Activated T-cell treated with anti-CD3 and anti-CD28 coated beads, Interleukin-2, amount 50 U/mL, for 4 hours (primary cell): ENCODE data around the gene EPHA10. TPM values are rescaled to one million over a fixed set of nuclear protein-coding genes. Genes with fewer than 3 reads are reported as not detected.

Experiments used
- ATAC-seq, 2 donors: fragments of 200-7000 bp; cut with Tn5 transposase; one replicate each; pipeline ENCODE4 v1.10.0; 2021
- DNase-seq: peaks from one replicate; pipeline ENCODE4 v3.0.0-alpha.2; 2020
- H3K27me3 Mint-ChIP-seq: one replicate; pipeline ENCODE4 v1.8.0; 2021; ENCODE audit warnings: low read depth, mixed read lengths
- H3K36me3 Mint-ChIP-seq: one replicate; pipeline ENCODE4 v1.8.0; 2022; ENCODE audit warnings: mixed read lengths; ENCODE audit not compliant: insufficient read depth
- H3K4me1 Mint-ChIP-seq: one replicate; pipeline ENCODE4 v1.8.0; 2021; ENCODE audit warnings: low read depth, mixed read lengths
- H3K4me3 Mint-ChIP-seq: one replicate; pipeline ENCODE4 v1.8.0; 2021; ENCODE audit warnings: mild to moderate bottlenecking, moderate library complexity, mixed read lengths
- H3K9me3 Mint-ChIP-seq: one replicate; pipeline ENCODE4 v1.8.0; 2021; ENCODE audit warnings: mixed read lengths
- total RNA-seq, 3 donors: library from RNA; stranded (reverse); gene quantifications; one replicate each; pipeline ENCODE4 v1.2.1, GENCODE V29; 2021

Gene EPHA10
- total RNA-seq, 3 donors from 2014 or later, result 0.13 to 0.71 (median 0.27) TPM

DNA sequence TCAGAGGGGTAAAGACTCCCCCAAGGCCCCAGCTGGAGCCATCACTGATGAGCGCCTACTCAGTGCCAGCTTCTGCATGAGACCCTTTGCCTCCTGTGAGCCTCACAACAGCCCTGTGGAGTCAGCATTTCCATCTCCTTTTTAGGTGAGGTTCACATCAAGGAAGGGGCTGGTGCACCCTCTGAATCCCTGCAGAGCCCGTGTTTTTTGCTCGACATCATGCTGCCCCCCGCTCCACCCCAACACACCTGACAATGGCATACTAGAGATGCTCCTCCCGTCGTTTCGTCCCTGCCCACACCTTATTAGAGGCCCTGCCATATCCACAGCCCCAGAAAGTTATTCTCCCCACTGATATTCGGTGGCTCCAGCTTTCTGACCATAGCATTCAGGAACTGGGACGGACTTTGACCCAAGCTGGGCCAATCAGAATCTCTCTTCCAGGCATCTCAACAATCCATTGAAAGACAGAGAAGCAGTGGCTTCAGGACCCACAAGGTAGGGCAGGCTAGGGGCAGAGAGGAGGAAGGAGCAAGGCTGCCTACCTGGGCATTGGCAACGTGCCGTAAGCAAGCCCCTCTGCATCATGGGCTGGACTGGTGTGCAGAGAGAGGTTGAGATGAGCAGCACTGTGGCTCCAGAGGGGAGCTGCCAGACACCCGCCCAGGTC is 32.7 kb downstream of the EPHA10 start:
- H3K27me3 Mint-ChIP-seq, result peaks cover 36% of the 10 kb centered on the region
- H3K9me3 Mint-ChIP-seq, result no peaks in the 10 kb centered on the region
- no peaks in the 10 kb centered on the region for H3K36me3 Mint-ChIP-seq
- no peak overlapping the region for H3K4me3 Mint-ChIP-seq
- no peak for ATAC-seq
- DNase-seq, result no peak
- H3K4me1 Mint-ChIP-seq, result no peaks in the 10 kb centered on the region

DNA sequence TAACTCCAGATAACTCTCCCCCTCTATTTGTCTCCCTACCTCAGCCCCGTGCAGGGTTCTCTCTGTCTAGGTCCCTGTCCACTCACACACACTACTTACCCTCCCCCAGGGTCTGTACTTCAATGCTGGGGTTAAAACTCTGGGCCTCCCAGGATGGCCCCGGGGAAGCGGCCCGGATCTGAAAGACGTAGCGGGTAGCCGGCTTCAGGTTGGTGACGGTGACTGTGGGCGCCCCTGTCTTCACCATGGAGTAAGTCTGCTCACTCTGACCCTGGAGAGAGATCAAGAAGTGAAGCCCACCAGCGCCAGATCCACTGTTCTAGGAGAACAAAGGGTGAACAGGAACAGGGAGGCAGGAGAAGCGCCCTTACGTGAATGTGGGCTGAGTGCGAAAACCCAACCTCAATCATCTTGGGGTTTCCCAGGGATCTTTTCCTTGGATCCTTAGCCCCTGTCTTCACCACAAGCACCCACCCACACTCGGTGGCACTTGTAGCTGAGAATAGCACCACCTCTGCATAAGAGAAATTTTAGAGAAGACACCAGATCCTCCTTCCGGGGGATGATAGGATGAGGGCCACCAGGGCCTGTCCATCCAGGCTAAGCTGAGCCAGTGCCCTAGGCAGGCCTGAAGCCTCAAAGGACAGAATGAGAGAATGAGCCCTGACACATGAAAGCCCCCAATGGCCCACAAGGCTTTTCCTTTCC is 33.5 kb downstream of the EPHA10 start:
- ATAC-seq (no peak), DNase-seq (no peak)
- Mint-ChIP-seq H3K27me3 (peaks cover 36% of the 10 kb centered on the region), H3K4me3 (no peak overlapping the region), H3K9me3 (no peaks in the 10 kb centered on the region), H3K4me1 (no peaks in the 10 kb centered on the region), H3K36me3 (no peaks in the 10 kb centered on the region)

DNA sequence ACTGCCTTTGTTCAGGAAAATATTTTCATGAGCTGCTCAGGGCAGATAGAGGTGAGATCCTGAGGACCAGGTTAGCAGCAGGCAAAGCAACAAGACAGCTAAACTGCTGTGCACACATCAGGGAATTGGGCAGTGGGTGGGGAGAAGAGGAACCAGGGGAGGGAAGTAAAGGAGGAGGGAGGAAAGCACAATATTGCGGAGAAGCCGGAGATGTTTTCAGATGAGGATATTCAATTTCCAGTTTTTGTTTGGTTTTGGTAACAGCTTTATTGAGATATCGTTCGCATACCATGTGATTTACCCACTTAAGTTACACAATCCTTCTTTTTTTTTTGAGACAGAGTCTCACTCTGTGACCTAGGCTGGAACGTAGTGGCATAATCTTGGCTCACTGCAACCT is 34.5 kb downstream of the EPHA10 start:
- peaks cover 31% of the 10 kb centered on the region for H3K27me3 Mint-ChIP-seq

DNA sequence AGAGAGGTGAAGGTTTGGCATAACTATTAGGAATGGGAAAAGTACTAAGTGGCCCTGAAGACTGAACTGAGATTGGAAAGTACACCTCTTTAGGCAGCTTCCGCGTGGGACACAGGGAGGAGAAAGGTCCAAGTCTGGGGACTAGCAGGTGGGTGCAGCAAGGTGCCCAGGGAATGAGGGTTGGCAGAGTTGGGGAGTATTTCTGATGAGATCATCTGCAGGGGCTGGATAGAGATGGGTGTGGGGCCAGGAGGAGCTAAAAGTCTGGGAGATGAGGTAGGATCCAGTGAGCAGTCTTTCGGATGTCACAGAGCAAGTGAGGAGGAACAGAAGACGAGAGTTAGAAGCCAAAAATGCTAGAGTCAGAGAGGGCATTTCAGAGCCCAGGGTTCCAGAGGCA is 36.5 kb downstream of the EPHA10 start:
- Mint-ChIP-seq H3K9me3 (no peaks in the 10 kb centered on the region), H3K36me3 (no peaks in the 10 kb centered on the region), H3K4me1 (no peaks in the 10 kb centered on the region), H3K27me3 (peaks cover 18% of the 10 kb centered on the region), H3K4me3 (no peak overlapping the region)
- DNase-seq (no peak), ATAC-seq (no peak)

More for the DNA sequence above, 34.5 kb downstream of the EPHA10 start:
- Mint-ChIP-seq H3K9me3 (no peaks in the 10 kb centered on the region), H3K4me3 (no peak overlapping the region), H3K4me1 (no peaks in the 10 kb centered on the region), H3K36me3 (no peaks in the 10 kb centered on the region)
- DNase-seq (no peak), ATAC-seq (no peak)

DNA sequence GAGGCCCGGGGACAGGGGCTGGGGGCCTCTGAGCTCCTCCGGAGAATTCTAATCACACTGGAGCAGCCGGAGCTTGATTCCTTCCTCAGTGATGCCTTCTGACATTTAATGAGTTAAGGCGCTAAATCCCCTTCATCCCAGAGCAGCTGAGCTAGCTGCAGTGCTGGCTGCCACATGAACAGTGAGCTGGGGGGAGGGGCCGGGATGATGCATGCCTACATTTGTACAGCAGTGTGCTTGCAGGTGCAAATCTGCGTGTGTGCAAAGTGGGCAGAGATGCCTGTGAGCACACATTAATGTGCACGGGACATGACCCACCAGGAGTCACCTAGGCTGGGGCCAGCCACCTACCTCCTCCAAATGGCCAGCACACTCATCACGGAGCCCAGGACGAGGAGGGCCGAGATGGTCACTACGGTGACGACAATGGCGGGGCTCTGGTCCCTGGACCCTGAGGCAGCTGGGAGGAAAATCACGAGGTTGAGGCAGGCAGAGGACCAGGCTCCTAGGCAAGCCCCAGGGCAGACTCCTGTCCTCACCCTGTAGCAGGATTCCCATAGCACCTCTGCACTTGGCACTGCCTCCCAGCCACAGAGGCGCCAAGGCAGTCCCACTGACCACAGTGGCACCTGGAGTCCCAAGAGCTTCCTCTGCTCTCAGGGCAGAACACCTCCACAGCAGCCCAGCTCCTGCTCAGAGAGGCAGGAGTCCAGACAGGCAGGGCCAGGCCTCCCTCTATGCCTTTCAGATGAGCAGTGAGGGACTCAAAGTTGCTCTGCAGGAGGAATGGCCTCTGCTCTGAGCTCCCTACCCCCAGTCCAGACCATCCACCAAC is 38.0 kb downstream of the EPHA10 start:
- Mint-ChIP-seq H3K36me3 (no peaks in the 10 kb centered on the region), H3K4me3 (no peak overlapping the region), H3K9me3 (no peaks in the 10 kb centered on the region), H3K27me3 (peaks cover 12% of the 10 kb centered on the region), H3K4me1 (no peaks in the 10 kb centered on the region)
- ATAC-seq, result no peak
- DNase-seq, result no peak

DNA sequence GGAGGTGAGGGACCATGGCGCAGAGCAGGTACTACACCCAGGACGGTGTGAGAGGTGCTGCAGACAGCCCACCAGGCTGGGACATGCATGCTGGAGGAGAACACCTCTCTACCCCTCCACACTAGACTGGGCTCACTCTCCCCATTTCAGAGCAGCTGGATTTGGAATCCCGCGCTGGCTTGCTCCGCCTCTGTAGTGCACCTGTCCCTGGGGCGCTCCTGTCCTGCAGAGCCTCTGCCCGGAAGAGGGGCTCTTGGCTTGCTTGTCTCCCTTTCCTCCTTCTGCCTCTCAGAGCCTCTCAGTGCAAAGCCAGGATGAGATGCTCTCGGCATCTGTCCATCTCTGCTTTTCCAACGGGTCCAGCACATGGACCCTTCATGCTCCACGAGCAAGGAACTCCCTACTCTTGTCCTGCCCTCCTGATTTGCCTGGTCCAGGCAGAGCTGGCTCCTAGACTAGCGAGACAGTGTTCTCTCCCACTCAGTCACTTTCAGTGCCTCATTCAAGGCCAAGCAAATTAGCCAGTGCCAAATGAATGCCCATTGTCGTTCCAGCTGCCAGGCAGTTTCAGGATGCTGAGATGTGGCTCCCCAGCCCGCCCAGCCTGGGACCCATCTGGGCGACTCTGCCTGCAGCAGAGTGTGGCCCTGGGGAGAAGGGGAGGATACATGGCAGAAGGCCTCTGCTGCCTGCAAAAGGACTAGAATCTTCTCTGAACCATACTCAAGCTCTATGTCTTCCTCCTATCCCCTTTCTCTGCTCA is 38.9 kb downstream of the EPHA10 start:
- H3K9me3 Mint-ChIP-seq, result no peaks in the 10 kb centered on the region
- ATAC-seq, result no peak
- no peaks in the 10 kb centered on the region for H3K4me1 Mint-ChIP-seq
- H3K36me3 Mint-ChIP-seq, result no peaks in the 10 kb centered on the region
- no peak overlapping the region for H3K4me3 Mint-ChIP-seq
- no peak for DNase-seq
- H3K27me3 Mint-ChIP-seq, result peaks cover 12% of the 10 kb centered on the region

DNA sequence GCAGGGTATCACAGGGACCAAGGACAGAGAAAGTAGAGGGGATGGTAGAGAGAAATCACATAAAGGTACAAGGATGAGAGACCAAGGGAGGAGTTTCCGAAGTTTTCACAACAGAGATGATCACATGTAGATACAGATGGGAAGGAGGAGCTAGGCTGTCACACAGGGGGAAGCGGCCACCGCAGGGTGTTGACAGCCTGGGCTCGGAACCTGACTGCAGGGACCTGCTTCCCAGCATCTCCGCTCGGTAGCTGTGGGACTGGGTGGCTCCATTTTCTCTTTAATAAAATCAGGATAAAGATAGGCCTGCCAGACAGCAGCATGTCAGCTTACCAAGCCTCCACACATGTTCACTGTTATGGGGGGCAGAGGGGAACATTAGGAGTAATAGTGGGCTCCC is 40.3 kb downstream of the EPHA10 start:
- no peak overlapping the region for H3K4me3 Mint-ChIP-seq
- H3K9me3 Mint-ChIP-seq, result no peaks in the 10 kb centered on the region
- ATAC-seq (no peak), DNase-seq (no peak)
- peaks cover 12% of the 10 kb centered on the region for H3K27me3 Mint-ChIP-seq
- no peaks in the 10 kb centered on the region for H3K36me3 Mint-ChIP-seq
- no peaks in the 10 kb centered on the region for H3K4me1 Mint-ChIP-seq

DNA sequence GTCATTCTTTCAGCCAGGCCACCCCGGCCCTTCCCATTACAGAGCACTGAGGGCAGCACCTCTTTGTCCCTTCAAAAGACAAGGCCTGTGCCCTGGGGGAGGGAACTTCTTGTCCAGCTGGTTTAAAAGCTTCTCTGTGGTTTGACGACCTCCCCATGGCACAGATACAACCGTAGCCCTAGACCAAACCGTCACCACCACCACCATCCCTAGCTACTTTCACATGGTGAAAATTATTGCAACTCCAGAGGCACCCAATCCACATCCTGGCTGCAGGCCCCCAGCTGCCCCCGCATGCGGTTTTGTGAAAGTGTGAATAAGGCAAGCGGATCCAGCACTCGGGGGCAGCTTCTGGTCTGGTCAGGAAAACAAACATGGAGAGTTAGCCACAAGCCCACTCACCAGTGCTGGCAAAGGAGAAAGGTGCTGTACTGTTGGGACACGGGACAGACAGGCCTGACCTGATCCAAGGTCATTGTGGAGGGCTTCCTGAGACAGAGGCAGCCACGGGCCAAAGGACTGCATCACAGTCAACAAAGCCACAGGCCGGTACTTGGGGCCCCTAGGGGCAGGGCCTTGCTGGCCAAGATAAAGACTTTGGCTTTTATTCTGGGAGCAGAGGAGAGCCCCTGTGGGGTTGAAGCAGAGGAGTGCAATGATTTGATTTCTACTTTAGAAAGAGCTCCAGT is 41.4 kb downstream of the EPHA10 start:
- ATAC-seq (no peak), DNase-seq (no peak)
- H3K4me3 Mint-ChIP-seq, result no peak overlapping the region

DNA sequence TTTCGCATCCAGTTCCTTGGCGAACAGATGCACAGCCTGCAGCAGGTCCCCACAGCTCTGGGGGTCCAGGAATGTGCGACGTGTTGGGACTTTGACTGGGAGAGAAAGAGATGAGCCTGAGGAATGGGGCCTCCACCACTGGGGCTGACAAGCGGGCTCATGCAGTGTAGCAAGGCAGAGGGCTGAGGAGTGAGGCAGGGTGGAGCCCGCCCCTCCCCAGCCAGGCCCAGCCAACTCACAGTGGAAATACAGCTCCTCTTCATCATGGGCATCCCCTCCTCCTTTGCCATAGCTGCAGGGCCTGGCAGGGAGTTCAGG is 41.9 kb downstream of the EPHA10 start:
- no peaks in the 10 kb centered on the region for H3K36me3 Mint-ChIP-seq
- no peak for DNase-seq
- H3K27me3 Mint-ChIP-seq, result peaks cover 17% of the 10 kb centered on the region
- H3K4me3 Mint-ChIP-seq, result no peak overlapping the region
- no peaks in the 10 kb centered on the region for H3K4me1 Mint-ChIP-seq
- H3K9me3 Mint-ChIP-seq, result no peaks in the 10 kb centered on the region
- no peak for ATAC-seq

More for the DNA sequence above, 41.4 kb downstream of the EPHA10 start:
- H3K36me3 Mint-ChIP-seq, result no peaks in the 10 kb centered on the region
- H3K4me1 Mint-ChIP-seq, result no peaks in the 10 kb centered on the region
- H3K27me3 Mint-ChIP-seq, result peaks cover 16% of the 10 kb centered on the region
- no peaks in the 10 kb centered on the region for H3K9me3 Mint-ChIP-seq

DNA sequence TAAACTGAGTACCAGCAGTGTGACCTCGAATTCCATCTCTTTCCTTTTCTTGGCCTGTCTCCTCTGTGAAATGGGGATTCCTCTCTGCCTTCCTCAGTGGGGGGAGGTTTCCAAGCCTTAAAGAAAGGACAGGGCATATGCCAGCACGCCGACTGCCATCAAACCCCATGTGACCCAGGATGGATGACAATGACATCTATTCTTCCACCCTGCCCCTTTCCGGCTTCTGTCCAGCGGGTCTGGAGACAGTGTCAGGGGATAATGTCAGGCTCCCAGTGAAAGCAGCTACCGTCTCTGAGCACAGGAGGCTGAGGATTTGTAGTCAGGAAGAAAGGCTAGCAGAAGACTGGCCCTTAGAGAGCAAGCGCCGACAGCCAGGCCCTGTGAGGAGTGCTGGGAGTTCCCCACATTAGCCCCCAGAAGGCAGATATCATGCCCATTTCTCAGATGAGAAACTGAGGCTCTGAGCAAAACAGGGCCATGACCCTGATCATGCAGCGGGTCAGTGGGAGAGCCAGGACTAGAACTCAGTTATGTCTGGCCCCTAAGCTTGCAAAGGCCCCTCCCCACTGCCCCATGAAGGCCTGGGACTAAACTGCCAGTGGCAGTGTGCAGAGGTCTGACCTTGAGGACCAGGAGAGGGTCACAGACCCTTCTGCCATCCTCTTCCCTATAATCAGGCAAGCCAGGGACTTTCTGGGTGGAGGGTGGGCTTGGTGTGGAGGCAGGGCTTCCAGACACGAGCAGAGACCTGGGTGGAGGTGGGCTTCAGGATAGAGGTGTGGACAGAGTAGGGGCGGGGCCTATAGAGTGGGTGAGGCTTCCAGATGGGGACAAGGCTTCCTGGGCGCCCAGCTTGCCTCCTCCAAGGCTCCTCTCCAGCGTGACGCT is 42.5 kb downstream of the EPHA10 start:
- H3K36me3 Mint-ChIP-seq, result no peaks in the 10 kb centered on the region

DNA sequence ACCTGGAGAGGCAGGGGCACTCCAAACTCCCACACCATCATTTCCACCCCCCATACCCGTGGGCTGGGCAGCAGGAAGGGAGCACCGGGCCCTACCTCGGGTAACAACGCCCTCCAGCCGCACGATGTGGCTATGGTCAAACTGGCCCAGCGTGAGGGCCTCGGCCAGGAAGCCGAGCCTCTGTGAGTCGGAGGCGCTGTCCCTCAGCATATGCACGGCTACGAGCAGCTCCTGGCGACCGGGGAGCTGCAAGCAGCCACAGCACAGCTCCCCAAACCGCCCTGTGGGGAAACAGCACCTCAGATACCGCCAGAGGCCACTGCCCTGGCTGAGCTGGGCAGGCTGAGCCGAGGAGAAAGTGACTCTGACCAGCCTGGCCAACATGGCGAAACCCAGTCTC is 43.4 kb downstream of the EPHA10 start:
- Mint-ChIP-seq H3K36me3 (no peaks in the 10 kb centered on the region), H3K9me3 (no peaks in the 10 kb centered on the region), H3K4me1 (no peaks in the 10 kb centered on the region), H3K27me3 (peaks cover 14% of the 10 kb centered on the region), H3K4me3 (no peak overlapping the region)
- DNase-seq (no peak), ATAC-seq (no peak)

More for the DNA sequence above, 42.5 kb downstream of the EPHA10 start:
- H3K27me3 Mint-ChIP-seq, result peaks cover 14% of the 10 kb centered on the region
- ATAC-seq (no peak), DNase-seq (no peak)
- H3K4me3 Mint-ChIP-seq, result no peak overlapping the region
- H3K4me1 Mint-ChIP-seq, result no peaks in the 10 kb centered on the region
- no peaks in the 10 kb centered on the region for H3K9me3 Mint-ChIP-seq

DNA sequence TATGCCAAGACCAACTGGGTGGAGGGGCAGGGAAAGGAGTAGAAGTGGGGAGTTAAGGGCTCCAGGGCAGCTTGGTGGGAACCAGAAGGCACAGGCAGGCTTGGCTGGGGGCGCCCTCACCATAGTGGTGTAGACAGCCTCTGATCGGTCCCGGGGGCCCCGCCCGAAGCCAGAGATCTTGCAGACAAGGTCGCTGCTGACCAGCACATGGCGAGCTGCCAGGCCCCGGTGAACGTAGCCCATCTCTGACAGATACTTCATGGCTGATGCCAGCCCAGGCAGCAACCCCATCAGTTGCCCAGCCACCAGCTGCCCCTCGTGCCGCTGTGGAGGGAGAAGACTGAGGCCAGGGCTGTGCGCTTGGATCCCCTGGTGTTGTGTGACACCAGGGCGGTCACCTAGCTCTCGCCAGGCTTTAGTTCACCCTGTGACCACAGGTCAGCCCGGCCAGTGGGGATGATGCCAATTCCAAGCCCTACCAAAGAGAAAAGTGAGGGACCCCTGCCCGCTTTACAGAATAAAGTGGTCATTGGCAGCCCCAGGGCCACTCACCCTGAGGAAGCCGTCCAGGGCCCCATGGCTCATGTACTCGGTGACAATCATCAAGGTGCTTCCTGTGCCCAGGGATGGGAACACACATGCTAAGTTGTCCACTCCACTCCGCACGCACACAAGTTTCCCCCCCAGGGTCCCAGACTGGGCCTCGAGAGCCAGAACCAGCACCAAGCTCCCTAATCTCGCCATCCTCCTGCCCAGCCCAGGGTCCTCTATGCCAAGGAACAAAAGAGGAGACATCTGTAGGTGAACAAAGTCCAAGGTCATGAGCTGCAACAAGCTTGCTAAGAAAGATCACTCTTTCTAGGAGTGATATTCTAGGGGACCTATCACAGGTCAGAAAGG is 44.4 kb downstream of the EPHA10 start:
- DNase-seq (no peak), ATAC-seq (no peak)
- H3K4me1 Mint-ChIP-seq, result no peaks in the 10 kb centered on the region
- H3K9me3 Mint-ChIP-seq, result no peaks in the 10 kb centered on the region
- H3K27me3 Mint-ChIP-seq, result peaks cover 13% of the 10 kb centered on the region
- H3K36me3 Mint-ChIP-seq, result no peaks in the 10 kb centered on the region
- H3K4me3 Mint-ChIP-seq, result no peak overlapping the region
